Gastrocnemius medialis (tissue), 4 donors: ENCODE data around the gene FANCE.

Experiments
- POLR2A ChIP-seq, 2 donors: fragments of 450-650 bp; IDR thresholded peaks; one replicate each; pipeline ENCODE4 v1.6.1; 2017; ENCODE audit warnings: antibody characterized with exemption in 2 of 2, mild to moderate bottlenecking in 2 of 2, moderate library complexity in 2 of 2
- TF ChIP-seq, protein P1 (sequence below), 5 experiments: fragments of 450-650 bp in 3 of 5; fragments of 200-600 bp in 2 of 5; sonication (generic) in 2 of 5; IDR thresholded peaks in 4 of 5; conservative IDR thresholded peaks in 1 of 5; 1 replicate in 4 of 5; 2 replicates in 1 of 5; pipeline ENCODE4 v1.5.1; 2016 to 2019; ENCODE audit warnings: antibody characterized with exemption in 5 of 5, mild to moderate bottlenecking in 3 of 5, moderate library complexity in 3 of 5

DNA sequence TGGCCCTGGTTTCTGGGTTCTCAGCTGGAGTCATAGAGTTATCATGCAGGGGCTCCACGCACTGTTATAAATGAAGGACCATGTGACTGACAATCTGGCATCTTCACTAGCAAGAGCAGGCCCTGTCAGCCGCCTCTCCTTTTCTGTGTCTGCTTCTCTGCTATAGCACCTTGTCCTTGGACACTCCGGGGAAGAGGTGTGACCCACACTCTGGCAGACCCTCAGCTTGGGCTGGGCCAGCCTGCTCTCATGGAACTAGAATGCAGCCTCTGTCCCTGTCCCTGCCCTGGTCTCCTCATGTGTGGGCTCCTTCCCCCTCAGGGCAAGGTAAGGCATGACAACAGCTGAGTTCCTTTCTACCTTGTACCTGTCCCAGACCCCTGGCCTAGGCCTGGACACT lies 10.9 kb upstream of the FANCE start:
- TF ChIP-seq, protein P1, sequence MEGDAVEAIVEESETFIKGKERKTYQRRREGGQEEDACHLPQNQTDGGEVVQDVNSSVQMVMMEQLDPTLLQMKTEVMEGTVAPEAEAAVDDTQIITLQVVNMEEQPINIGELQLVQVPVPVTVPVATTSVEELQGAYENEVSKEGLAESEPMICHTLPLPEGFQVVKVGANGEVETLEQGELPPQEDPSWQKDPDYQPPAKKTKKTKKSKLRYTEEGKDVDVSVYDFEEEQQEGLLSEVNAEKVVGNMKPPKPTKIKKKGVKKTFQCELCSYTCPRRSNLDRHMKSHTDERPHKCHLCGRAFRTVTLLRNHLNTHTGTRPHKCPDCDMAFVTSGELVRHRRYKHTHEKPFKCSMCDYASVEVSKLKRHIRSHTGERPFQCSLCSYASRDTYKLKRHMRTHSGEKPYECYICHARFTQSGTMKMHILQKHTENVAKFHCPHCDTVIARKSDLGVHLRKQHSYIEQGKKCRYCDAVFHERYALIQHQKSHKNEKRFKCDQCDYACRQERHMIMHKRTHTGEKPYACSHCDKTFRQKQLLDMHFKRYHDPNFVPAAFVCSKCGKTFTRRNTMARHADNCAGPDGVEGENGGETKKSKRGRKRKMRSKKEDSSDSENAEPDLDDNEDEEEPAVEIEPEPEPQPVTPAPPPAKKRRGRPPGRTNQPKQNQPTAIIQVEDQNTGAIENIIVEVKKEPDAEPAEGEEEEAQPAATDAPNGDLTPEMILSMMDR (IDR thresholded peaks at IDR 0.05 in 4 of 5, conservative IDR thresholded peaks at IDR 0.05 in 1 of 5), result no peak
- TF ChIP-seq POLR2A (IDR thresholded peaks at IDR 0.05), result no peak
